ENCODE measurements around the gene VRK1. TPM values are rescaled to one million over a fixed set of nuclear protein-coding genes. Genes with fewer than 3 reads are reported as not detected.

VRK1 gene
- total RNA-seq, 1 experiment from 2014 or later: 166 TPM

- H3K9me3 ChIP-seq (ENCODE audit: low read length): no peaks in the 10 kb centered on the region; the same call in 1 of the 2 replicates
- H2AFZ ChIP-seq (ENCODE audit: low read length): no peak overlapping the region
- no peak for DNase-seq
- H3K27ac ChIP-seq (ENCODE audit: low read length): no peak overlapping the region
- no peak overlapping the region for H3K4me3 ChIP-seq (ENCODE audit: low read length)
- no peaks in the 10 kb centered on the region for H4K20me1 ChIP-seq (ENCODE audit: insufficient read depth, low read depth, low read length)
- H3K4me1 ChIP-seq (ENCODE audit: low read length): no peaks in the 10 kb centered on the region
- no peaks in the 10 kb centered on the region for H3K79me2 ChIP-seq (ENCODE audit: low read length)
- no peaks in the 10 kb centered on the region for H3K36me3 ChIP-seq (ENCODE audit: insufficient read depth, low read length)
- H3K9ac ChIP-seq (ENCODE audit: low read length): no peak overlapping the region
- no peaks in the 10 kb centered on the region for H3K27me3 ChIP-seq (ENCODE audit: low read length)
- no peaks in the 10 kb centered on the region for H3K9me2 ChIP-seq (replicated peaks; ENCODE audit: insufficient read depth, low read length)
- H3K4me2 ChIP-seq (ENCODE audit: low read depth, low read length, poor library complexity, severe bottlenecking): no peak overlapping the region
These were observed 123.6 kb downstream of the VRK1 start for GRCh38 chr14:96920820-96921219.

DNA sequence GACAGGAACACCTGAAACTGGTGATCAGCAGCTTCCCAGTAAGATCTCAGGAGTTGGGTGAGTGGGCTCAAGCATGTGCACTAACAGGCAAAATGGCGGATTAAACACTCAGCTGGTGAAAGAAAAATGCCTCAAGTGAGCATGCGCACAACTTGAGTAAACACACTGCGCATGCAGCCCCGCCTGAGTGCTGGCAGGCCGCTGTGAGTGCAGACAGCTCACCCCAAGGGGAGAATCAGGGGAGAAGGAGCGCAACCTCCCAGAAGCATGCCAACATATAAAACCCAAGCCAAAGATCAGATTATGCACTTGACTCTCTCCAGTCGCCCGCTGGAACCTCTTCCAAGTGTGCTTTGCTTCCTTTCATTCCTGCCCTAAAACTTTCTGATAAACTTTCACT is 125.8 kb downstream of the VRK1 start:
- no peak overlapping the region for H3K9ac ChIP-seq (ENCODE audit: low read length)

GRCh38 chr14:96925422-96925821 is 128.2 kb downstream of the VRK1 start:
- Histone ChIP-seq H3K4me2 (ENCODE audit: low read depth, low read length, poor library complexity, severe bottlenecking) (no peak overlapping the region), H3K79me2 (ENCODE audit: low read length) (no peaks in the 10 kb centered on the region), H3K9me2 (replicated peaks; ENCODE audit: insufficient read depth, low read length) (0 out of 2 replicates have a peak, but pooled peaks cover 5% of the 10 kb centered on the region), H3K27me3 (ENCODE audit: low read length) (no peaks in the 10 kb centered on the region), H3K9ac (ENCODE audit: low read length) (no peak overlapping the region), H3K4me1 (ENCODE audit: low read length) (no peaks in the 10 kb centered on the region), H3K27ac (ENCODE audit: low read length) (no peak overlapping the region), H3K4me3 (ENCODE audit: low read length) (no peak overlapping the region), H4K20me1 (ENCODE audit: insufficient read depth, low read depth, low read length) (no peaks in the 10 kb centered on the region), H2AFZ (ENCODE audit: low read length) (no peak overlapping the region), H3K9me3 (ENCODE audit: low read length) (no peaks in the 10 kb centered on the region; the same call in 1 of the 2 replicates), H3K36me3 (ENCODE audit: insufficient read depth, low read length) (no peaks in the 10 kb centered on the region)
- no peak for DNase-seq

More for the DNA sequence above, 125.8 kb downstream of the VRK1 start:
- no peak for DNase-seq
- H4K20me1 ChIP-seq (ENCODE audit: insufficient read depth, low read depth, low read length): no peaks in the 10 kb centered on the region
- H3K9me3 ChIP-seq (ENCODE audit: low read length): no peaks in the 10 kb centered on the region; the same call in 1 of the 2 replicates
- H3K27ac ChIP-seq (ENCODE audit: low read length): no peak overlapping the region
- H3K9me2 ChIP-seq (replicated peaks; ENCODE audit: insufficient read depth, low read length): no peaks in the 10 kb centered on the region
- no peaks in the 10 kb centered on the region for H3K79me2 ChIP-seq (ENCODE audit: low read length)
- H3K4me2 ChIP-seq (ENCODE audit: low read depth, low read length, poor library complexity, severe bottlenecking): no peak overlapping the region
- H3K27me3 ChIP-seq (ENCODE audit: low read length): no peaks in the 10 kb centered on the region
- H3K36me3 ChIP-seq (ENCODE audit: insufficient read depth, low read length): no peaks in the 10 kb centered on the region
- no peak overlapping the region for H3K4me3 ChIP-seq (ENCODE audit: low read length)
- no peaks in the 10 kb centered on the region for H3K4me1 ChIP-seq (ENCODE audit: low read length)
- H2AFZ ChIP-seq (ENCODE audit: low read length): no peak overlapping the region

DNA sequence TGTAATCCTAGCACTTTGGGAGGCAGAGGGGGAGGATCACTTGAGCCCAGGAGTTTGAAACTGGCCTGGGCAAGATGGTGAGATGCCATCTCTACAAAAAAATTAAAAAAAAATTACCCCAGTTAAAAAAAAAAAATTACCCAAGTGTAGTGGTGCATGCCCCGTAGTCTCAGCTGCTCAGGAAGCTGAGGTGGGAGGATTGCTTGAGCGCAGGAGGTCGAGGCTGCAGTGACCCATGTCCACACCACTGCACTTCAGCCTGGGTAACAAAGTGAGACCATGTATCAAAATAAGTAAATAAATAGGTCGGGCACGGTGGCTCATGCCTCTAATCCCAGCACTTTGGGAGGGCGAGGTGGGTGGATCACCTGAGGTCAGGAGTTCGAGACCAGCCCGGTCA is 128.8 kb downstream of the VRK1 start:
- DNase-seq: no peak
- Histone ChIP-seq H3K4me3 (ENCODE audit: low read length) (no peak overlapping the region), H3K4me2 (ENCODE audit: low read depth, low read length, poor library complexity, severe bottlenecking) (no peak overlapping the region), H4K20me1 (ENCODE audit: insufficient read depth, low read depth, low read length) (no peaks in the 10 kb centered on the region), H3K27me3 (ENCODE audit: low read length) (no peaks in the 10 kb centered on the region), H3K9ac (ENCODE audit: low read length) (no peak overlapping the region), H3K4me1 (ENCODE audit: low read length) (no peaks in the 10 kb centered on the region), H3K9me3 (ENCODE audit: low read length) (no peaks in the 10 kb centered on the region; the same call in 1 of the 2 replicates), H3K27ac (ENCODE audit: low read length) (no peak overlapping the region), H3K79me2 (ENCODE audit: low read length) (no peaks in the 10 kb centered on the region), H3K9me2 (replicated peaks; ENCODE audit: insufficient read depth, low read length) (0 out of 2 replicates have a peak, but pooled peaks cover 5% of the 10 kb centered on the region), H2AFZ (ENCODE audit: low read length) (no peak overlapping the region), H3K36me3 (ENCODE audit: insufficient read depth, low read length) (no peaks in the 10 kb centered on the region)

DNA sequence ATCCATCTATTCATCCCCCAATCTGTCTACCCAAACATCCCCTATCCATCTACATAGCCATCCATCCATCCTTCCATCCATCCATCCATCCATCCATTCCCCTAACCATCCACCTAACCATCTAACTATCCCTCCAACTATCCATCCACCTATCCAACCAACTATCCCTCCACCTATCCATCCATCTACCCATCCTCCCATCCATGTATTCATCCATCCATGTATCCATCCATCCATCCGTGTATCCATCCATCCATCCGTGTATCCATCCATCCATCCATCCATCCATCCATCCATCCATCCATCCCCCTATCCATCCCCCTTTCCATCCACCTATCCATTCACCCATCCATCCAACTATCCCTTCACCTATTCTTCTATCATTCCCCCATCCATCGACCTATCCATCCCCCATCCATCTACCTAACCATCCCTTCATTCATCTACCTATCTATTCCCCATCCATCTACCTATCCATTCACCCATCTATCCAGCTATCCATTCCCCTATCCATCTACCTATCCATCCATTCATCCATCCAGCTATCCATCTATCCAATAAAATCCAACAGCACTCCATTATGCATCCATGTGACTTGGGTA is 131.7 kb downstream of the VRK1 start:
- H3K27ac ChIP-seq (ENCODE audit: low read length): no peak overlapping the region
- no peaks in the 10 kb centered on the region for H3K4me1 ChIP-seq (ENCODE audit: low read length)
- no peak overlapping the region for H2AFZ ChIP-seq (ENCODE audit: low read length)
- no peaks in the 10 kb centered on the region for H3K36me3 ChIP-seq (ENCODE audit: insufficient read depth, low read length)
- no peak overlapping the region for H3K4me2 ChIP-seq (ENCODE audit: low read depth, low read length, poor library complexity, severe bottlenecking)
- DNase-seq: no peak
- H3K27me3 ChIP-seq (ENCODE audit: low read length): no peaks in the 10 kb centered on the region
- H3K9ac ChIP-seq (ENCODE audit: low read length): no peak overlapping the region
- H3K4me3 ChIP-seq (ENCODE audit: low read length): no peak overlapping the region
- H3K9me2 ChIP-seq (replicated peaks; ENCODE audit: insufficient read depth, low read length): 0 out of 2 replicates have a peak, but pooled peaks cover 5% of the 10 kb centered on the region
- no peaks in the 10 kb centered on the region for H3K9me3 ChIP-seq (ENCODE audit: low read length)
- H3K79me2 ChIP-seq (ENCODE audit: low read length): no peaks in the 10 kb centered on the region
- no peaks in the 10 kb centered on the region for H4K20me1 ChIP-seq (ENCODE audit: insufficient read depth, low read depth, low read length)

GRCh38 chr14:96929950-96930349 is 132.8 kb downstream of the VRK1 start:
- H3K9me2 ChIP-seq (replicated peaks; ENCODE audit: insufficient read depth, low read length): 0 out of 2 replicates have a peak, but pooled peaks cover 5% of the 10 kb centered on the region
- no peaks in the 10 kb centered on the region for H3K79me2 ChIP-seq (ENCODE audit: low read length)
- no peaks in the 10 kb centered on the region for H4K20me1 ChIP-seq (ENCODE audit: insufficient read depth, low read depth, low read length)
- no peaks in the 10 kb centered on the region for H3K36me3 ChIP-seq (ENCODE audit: insufficient read depth, low read length)
- no peaks in the 10 kb centered on the region for H3K9me3 ChIP-seq (ENCODE audit: low read length)
- H3K4me3 ChIP-seq (ENCODE audit: low read length): no peak overlapping the region
- no peaks in the 10 kb centered on the region for H3K27me3 ChIP-seq (ENCODE audit: low read length)
- no peak for DNase-seq
- H3K9ac ChIP-seq (ENCODE audit: low read length): no peak overlapping the region
- H3K4me2 ChIP-seq (ENCODE audit: low read depth, low read length, poor library complexity, severe bottlenecking): no peak overlapping the region
- no peak overlapping the region for H3K27ac ChIP-seq (ENCODE audit: low read length)
- H2AFZ ChIP-seq (ENCODE audit: low read length): no peak overlapping the region
- no peaks in the 10 kb centered on the region for H3K4me1 ChIP-seq (ENCODE audit: low read length)

DNA sequence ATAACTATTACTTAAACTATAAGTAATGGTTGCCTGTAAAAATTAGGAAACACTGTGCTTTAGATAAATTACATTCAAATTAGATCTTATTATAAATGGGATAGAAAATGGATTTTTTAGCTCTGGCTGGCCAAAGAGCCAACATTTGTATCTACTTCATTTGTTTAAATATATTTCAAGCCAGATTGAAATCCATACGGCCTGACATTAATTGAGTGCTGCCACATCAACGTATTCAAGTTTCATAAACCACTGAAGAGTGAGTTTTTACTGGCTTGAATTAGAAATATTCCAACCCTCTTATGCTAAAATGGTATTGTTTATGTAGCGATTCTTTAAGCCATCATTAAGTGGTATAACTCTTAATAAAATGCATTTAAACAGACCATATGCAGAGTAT is 133.3 kb downstream of the VRK1 start:
- Histone ChIP-seq H4K20me1 (ENCODE audit: insufficient read depth, low read depth, low read length) (no peaks in the 10 kb centered on the region), H3K9ac (ENCODE audit: low read length) (no peak overlapping the region)

More for the DNA sequence above, 133.3 kb downstream of the VRK1 start:
- DNase-seq: no peak
- no peaks in the 10 kb centered on the region for H3K9me3 ChIP-seq (ENCODE audit: low read length)
- no peaks in the 10 kb centered on the region for H3K79me2 ChIP-seq (ENCODE audit: low read length)
- H3K4me1 ChIP-seq (ENCODE audit: low read length): no peaks in the 10 kb centered on the region
- H2AFZ ChIP-seq (ENCODE audit: low read length): no peak overlapping the region
- H3K9me2 ChIP-seq (replicated peaks; ENCODE audit: insufficient read depth, low read length): 0 out of 2 replicates have a peak, but pooled peaks cover 5% of the 10 kb centered on the region
- no peak overlapping the region for H3K27ac ChIP-seq (ENCODE audit: low read length)
- no peaks in the 10 kb centered on the region for H3K27me3 ChIP-seq (ENCODE audit: low read length)
- H3K4me2 ChIP-seq (ENCODE audit: low read depth, low read length, poor library complexity, severe bottlenecking): no peak overlapping the region
- H3K4me3 ChIP-seq (ENCODE audit: low read length): no peak overlapping the region
- no peaks in the 10 kb centered on the region for H3K36me3 ChIP-seq (ENCODE audit: insufficient read depth, low read length)
